HepG2 (cell line): ENCODE results near the gene TEX261. TPM values are rescaled to one million over a fixed set of nuclear protein-coding genes. Genes with fewer than 3 reads are reported as not detected.

Experiments
- ATF4 ChIP-seq, 2 experiments: fragments of 450-650 bp in 1 of 2; sonication (generic) in 1 of 2; formaldehyde crosslinking; IDR thresholded peaks; 2 replicates each; pipeline versions ENCODE4 v1.5.0 to v1.8.0; 2020 to 2022; ENCODE audit warnings: mild to moderate bottlenecking in 1 of 2, missing genetic modification reagents in 1 of 2
- CREBL2 ChIP-seq: sonication (generic); formaldehyde crosslinking; IDR thresholded peaks from 2 replicates; pipeline ENCODE4 v1.8.1; 2023; ENCODE audit warnings: missing genetic modification reagents, mild to moderate bottlenecking, borderline replicate concordance
- DBP ChIP-seq: sonication (generic); formaldehyde crosslinking; IDR thresholded peaks from 2 replicates; pipeline ENCODE4 v1.4.0; 2020; ENCODE audit warnings: missing genetic modification reagents; ENCODE audit errors: not compliant biosample characterization
- DMAP1 ChIP-seq: IDR thresholded peaks from 2 replicates; pipeline ENCODE4 v1.6.1; 2016
- FOSL2 ChIP-seq: sonication (generic); formaldehyde crosslinking; IDR thresholded peaks from 2 replicates; pipeline ENCODE4 v1.4.0; 2020; ENCODE audit warnings: missing genetic modification reagents
- HIC2 ChIP-seq: sonication (generic); formaldehyde crosslinking; IDR thresholded peaks from 2 replicates; pipeline ENCODE4 v1.9.0; 2022; ENCODE audit warnings: low read depth, missing genetic modification reagents
- NFYB ChIP-seq: sonication (generic); formaldehyde crosslinking; IDR thresholded peaks from 2 replicates; pipeline ENCODE4 v1.4.0; 2020; ENCODE audit warnings: missing genetic modification reagents
- PATZ1 ChIP-seq: sonication (generic); formaldehyde crosslinking; IDR thresholded peaks from 2 replicates; pipeline ENCODE4 v1.4.0; 2020; ENCODE audit warnings: missing genetic modification reagents
- SMC3 ChIP-seq: IDR thresholded peaks from 2 replicates; pipeline ENCODE4 v1.6.1; 2011; ENCODE audit warnings: low read length, improper control_type of control experiment
- SNAPC2 ChIP-seq: sonication (generic); formaldehyde crosslinking; IDR thresholded peaks from 2 replicates; pipeline ENCODE4 v1.8.1; 2022; ENCODE audit warnings: mild to moderate bottlenecking, missing genetic modification reagents
- TP53 ChIP-seq: sonication (generic); formaldehyde crosslinking; conservative IDR thresholded peaks from 2 replicates; pipeline ENCODE4 v1.4.0; 2020; ENCODE audit warnings: missing genetic modification reagents
- WIZ ChIP-seq: sonication (generic); formaldehyde crosslinking; IDR thresholded peaks from 2 replicates; pipeline ENCODE4 v1.5.1; 2020; ENCODE audit warnings: mild to moderate bottlenecking, missing genetic modification reagents
- ZBTB7B ChIP-seq: sonication (generic); formaldehyde crosslinking; IDR thresholded peaks from 2 replicates; pipeline ENCODE4 v1.4.0; 2020; ENCODE audit warnings: missing genetic modification reagents
- ZNF18 ChIP-seq: sonication (generic); formaldehyde crosslinking; IDR thresholded peaks from 2 replicates; pipeline ENCODE4 v1.8.0; 2022; ENCODE audit warnings: mild to moderate bottlenecking, missing genetic modification reagents; ENCODE audit not compliant: insufficient replicate concordance
- ZNF225 ChIP-seq: sonication (generic); formaldehyde crosslinking; IDR thresholded peaks from 2 replicates; pipeline ENCODE4 v1.4.0; 2020; ENCODE audit warnings: mild to moderate bottlenecking, missing genetic modification reagents
- ZNF34 ChIP-seq: sonication (generic); formaldehyde crosslinking; IDR thresholded peaks from 2 replicates; pipeline ENCODE4 v1.4.0; 2020; ENCODE audit warnings: mild to moderate bottlenecking, missing genetic modification reagents, borderline replicate concordance
- ZNF580 ChIP-seq: IDR thresholded peaks from 2 replicates; pipeline ENCODE4 v1.6.1; 2016; ENCODE audit warnings: low read depth, borderline replicate concordance
- ZSCAN12 ChIP-seq: sonication (generic); formaldehyde crosslinking; IDR thresholded peaks from 2 replicates; pipeline ENCODE4 v1.9.0; 2021; ENCODE audit warnings: mild to moderate bottlenecking, missing genetic modification reagents
- ZSCAN30 ChIP-seq: sonication (generic); formaldehyde crosslinking; IDR thresholded peaks from 2 replicates; pipeline ENCODE4 v1.5.0; 2020; ENCODE audit warnings: mild to moderate bottlenecking, missing genetic modification reagents
- polyA plus RNA-seq, 8 experiments: library from polyadenylated mRNA; depleted of rRNA in 3 of 8; stranded (reverse) in 7 of 8; unstranded in 1 of 8; fragments of >200 nt; fragmentation: Illumina TruSeq in 4 of 8; extraction: Trizol in 4 of 8; gene quantifications; 2 replicates each; pipeline versions ENCODE4 v1.2.1 to v1.2.3, GENCODE V29; 2011 to 2016; ENCODE audit warnings: low read depth in 4 of 8, missing spikeins in 1 of 8, mixed read lengths in 1 of 8; ENCODE audit not compliant: insufficient read depth in 1 of 8
- total RNA-seq, 5 experiments: library from RNA; depleted of rRNA; stranded (reverse); fragments of >200 nt; fragmentation: Illumina TruSeq; extraction: Trizol; gene quantifications; 2 replicates each; pipeline ENCODE4 v1.2.3, GENCODE V29; 2016; ENCODE audit warnings: low read depth in 1 of 5

TEX261 gene
- total and polyA plus RNA-seq, 2 of the 13 experiments (the other 11 are each of a cell fraction or from before 2014, with no cell fraction given) = 43.8 to 78.7 TPM

- TF ChIP-seq DBP (CRISPR knock-in tag) (peak; percentile 24), ZNF580 (CRISPR knock-in tag) (peak; percentile 91; the same call in 1 of the 2 replicates), PATZ1 (peak; percentile 35; the same call in 1 of the 2 replicates), NFYB (CRISPR knock-in tag) (no peak), ATF4 (CRISPR knock-in tag; IDR thresholded peaks at IDR 0.05) (no peak), FOSL2 (CRISPR knock-in tag) (peak; percentile 15; the same call in 1 of the 2 replicates), SNAPC2 (peak; percentile 82), TP53 (CRISPR knock-in tag) (no peak), HIC2 (no peak), SMC3 (peak; percentile 14; the same call in 1 of the 2 replicates), ZNF34 (CRISPR knock-in tag) (no peak), ZSCAN12 (CRISPR knock-in tag) (no peak), WIZ (peak; percentile 72; the same call in 1 of the 2 replicates), ZBTB7B (CRISPR knock-in tag) (peak; percentile 89), ZNF225 (CRISPR knock-in tag) (no peak), CREBL2 (CRISPR knock-in tag) (no peak), DMAP1 (CRISPR knock-in tag) (0 out of 2 replicates have a peak, but pooled peaks have one; percentile 57), ZNF18 (CRISPR knock-in tag) (no peak), ZSCAN30 (no peak)
These were observed 6.3 kb upstream of the TEX261 start (continued) for GRCh38 chr2:71000780-71001591.
